ENCODE data around the gene TEKTIP1.
"Not testable (repeated sequence)": the region's sequence is repeated elsewhere in the genome, so short reads cannot be mapped to it uniquely, and the experiment has no call there.

TEKTIP1 gene

DNA sequence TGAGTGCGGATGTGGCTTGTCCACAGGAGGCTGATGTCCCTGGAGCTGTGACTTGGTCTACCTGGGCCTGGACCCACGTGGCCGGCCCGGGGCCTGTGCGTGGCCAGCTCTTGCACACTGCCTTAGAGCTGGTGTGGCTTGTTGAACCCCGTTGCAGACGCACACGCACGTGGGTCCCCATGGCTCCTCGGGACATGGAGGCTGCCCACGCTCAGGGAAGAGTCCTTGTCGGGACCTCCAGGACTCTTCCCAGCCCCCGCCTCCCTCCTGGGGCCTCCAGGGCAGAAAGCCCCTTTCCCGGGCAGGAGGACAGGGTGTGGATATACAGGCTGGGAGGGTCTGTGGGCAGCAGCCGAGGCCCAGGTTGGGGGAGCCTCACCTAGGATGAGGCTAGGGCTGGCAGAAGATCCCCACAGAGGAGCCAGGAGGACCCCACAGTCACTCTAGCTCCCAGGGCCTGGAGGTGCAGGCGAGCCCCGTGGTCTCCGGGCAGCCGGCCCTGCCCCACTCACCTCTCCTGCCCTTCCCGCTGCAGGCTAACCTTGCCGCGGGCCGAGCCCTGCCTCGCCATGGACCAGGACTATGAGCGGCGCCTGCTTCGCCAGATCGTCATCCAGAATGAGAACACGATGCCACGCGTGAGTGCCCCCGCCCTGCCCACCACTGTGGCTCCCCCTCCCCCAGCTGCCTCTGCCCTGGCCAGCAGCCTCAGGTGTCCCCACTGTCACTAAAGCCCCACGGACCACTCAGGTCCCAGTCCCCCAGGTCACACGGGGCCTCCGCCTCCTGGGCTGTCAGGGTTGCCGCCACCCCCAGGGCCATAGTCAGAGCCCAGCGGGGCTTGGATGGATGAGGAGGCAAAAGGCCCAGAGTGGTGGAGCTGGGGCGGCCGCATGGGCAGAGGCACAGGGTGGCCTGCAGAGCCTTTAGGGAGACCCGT is 16.3 kb upstream of the TEKTIP1 start:
- no peak for DNase-seq (ENCODE audit: low read depth in 4 of 4, low spot score in 1 of 4)

DNA sequence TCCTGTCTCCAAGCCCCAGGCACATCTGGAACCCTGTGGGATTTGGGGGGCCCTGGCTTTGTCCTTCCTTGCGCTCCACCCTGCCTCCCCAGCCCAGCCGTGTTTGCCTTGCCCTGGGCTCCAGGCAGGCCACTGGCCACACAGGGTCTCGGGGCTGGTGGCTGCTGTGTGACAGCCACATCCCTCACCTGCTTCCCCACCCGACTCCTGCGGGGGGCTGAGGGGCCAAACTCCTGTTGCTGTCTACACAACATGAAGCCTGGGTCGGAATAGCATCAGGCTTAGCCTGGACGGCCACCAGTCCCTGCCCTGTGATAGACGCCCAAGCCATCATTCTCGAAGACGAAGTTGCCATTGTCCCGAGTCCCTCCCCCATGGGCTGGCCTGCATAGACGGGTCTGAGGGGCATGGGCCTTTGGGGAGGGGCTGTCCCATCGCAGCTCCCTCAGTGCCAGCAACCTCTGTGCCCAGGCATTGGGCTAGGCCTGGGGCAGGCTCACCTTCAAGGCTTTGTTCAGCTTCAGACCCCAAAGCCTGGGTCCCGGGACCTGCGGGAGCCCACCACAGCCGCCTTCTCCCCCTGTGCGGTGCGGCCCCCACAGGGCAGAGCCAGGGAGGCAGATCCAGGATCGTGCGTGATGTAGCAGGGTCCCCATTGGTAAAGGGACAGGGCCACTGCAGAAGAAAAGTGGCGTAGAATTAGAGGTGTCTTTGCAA is 15.5 kb upstream of the TEKTIP1 start:
- no peak for DNase-seq (ENCODE audit: low read depth in 4 of 4, low spot score in 1 of 4)

DNA sequence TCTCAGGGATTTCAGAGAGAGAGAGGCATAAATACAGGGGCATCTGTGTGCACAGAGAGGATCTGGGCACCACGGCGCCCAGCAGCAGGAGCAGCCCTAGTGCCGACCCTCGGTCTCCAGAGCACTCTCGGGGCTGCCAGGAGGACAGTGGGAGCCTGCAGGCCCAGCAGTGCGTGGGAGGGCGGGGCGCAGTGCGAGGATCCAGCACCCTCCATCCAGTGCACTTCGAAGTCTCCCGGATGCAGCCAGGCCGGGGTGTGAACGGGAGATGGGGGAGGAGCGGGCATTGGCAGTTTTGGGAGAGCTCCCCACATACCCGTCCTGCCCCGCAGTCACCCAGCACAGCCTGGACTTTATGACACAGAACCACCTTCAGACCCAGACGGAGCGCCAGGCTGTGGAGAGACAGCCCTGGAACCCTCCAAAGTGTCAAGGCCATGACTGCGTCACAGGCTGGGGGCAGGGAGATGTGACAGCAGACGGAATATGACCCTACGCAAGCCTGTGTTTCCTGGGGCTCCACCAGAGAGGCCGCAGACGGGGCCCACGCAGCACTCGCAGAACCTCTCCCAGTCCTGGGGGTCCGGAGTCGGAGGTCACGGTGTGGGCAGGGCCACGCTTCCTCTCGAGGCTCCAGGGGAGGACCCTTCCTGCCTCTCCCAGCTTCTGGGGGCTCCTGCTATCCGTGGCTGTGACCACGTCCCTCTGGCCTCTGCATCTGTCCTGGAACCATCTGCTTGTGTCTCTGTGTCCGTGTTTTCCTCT is 14.7 kb upstream of the TEKTIP1 start:
- no peak for DNase-seq (ENCODE audit: low read depth in 4 of 4, low spot score in 1 of 4)

GRCh38 chr19:3524904-3525451 is 14.0 kb upstream of the TEKTIP1 start:
- no peak for DNase-seq (ENCODE audit: low read depth in 4 of 4, low spot score in 1 of 4)

GRCh38 chr19:3526507-3527237 is 12.3 kb upstream of the TEKTIP1 start:
- no peak for DNase-seq (ENCODE audit: low read depth in 4 of 4, low spot score in 1 of 4)

- no peak for DNase-seq (ENCODE audit: low read depth in 4 of 4, low spot score in 1 of 4)
These were observed 11.6 kb upstream of the TEKTIP1 start for GRCh38 chr19:3527238-3527910.

- DNase-seq (ENCODE audit: low read depth in 4 of 4, low spot score in 1 of 4), result no peak
These were observed 10.9 kb upstream of the TEKTIP1 start for GRCh38 chr19:3528080-3528479.

DNA sequence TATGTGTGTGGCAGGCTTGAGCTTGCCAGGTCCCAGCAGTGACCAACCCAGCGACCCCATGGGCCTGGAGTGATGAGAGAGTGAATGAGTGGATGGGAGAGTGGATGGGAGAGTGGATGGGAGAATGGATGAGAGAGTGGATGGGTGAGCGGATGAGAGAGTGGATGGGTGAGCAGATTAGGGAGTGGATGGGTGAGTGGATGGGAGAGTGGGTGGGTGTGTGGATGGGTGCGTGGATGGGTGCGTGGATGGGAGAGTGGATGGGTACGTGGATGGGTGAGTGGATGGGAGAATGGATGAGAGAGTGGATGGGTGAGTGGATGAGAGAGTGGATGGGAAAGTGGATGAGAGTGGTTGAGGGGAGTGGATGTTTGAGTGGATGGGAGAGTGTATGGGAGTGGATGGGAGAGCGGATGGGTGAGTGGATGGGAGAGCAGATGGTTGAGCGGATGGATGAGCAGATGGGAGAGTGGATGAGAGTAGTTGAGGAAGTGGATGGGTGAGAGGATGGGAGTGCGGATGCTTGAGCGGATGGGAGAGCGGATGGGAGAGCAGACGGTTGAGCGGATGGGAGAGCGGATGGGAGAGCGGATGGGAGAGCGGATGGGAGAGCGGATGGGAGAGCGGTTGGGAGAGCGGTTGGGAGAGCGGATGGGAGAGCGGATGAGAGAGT is 10.3 kb upstream of the TEKTIP1 start:
- no peak for DNase-seq (ENCODE audit: low read depth in 4 of 4, low spot score in 1 of 4)

DNA sequence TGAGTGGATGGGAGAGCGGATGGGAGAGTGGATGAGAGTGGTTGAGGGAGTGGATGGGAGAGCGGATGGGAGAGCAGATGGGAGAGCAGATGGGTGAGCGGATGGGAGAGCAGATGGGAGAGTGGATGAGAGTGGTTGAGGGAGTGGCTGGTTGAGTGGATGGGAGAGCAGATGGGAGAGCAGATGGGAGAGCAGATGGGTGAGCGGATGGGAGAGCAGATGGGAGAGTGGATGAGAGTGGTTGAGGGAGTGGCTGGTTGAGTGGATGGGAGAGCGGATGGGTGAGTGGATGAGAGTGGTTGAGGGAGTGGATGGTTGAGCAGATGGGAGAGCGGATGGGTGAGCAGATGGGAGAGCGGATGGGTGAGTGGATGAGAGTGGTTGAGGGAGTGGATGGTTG is 9.7 kb upstream of the TEKTIP1 start:
- not testable (repeated sequence) for DNase-seq (ENCODE audit: low read depth in 4 of 4, low spot score in 1 of 4)

DNA sequence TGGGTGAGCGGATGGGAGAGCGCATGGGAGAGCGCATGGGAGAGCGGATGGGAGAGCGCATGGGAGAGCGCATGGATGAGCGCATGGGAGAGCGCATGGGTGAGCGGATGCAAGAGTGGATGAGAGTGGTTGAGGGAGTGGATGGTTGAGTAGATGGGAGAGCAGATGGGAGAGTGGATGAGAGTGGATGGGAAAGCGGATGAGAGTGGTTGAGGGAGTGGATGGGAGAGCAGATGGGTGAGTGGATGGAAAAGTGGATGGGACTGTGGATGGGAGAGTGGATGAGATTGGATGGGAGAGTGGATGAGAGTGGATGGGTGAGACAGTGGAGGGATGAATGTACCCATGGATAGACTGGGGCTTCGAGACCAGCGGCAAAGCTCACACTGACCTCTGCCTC is 8.6 kb upstream of the TEKTIP1 start:
- DNase-seq (ENCODE audit: low read depth in 4 of 4, low spot score in 1 of 4), result no peak

DNA sequence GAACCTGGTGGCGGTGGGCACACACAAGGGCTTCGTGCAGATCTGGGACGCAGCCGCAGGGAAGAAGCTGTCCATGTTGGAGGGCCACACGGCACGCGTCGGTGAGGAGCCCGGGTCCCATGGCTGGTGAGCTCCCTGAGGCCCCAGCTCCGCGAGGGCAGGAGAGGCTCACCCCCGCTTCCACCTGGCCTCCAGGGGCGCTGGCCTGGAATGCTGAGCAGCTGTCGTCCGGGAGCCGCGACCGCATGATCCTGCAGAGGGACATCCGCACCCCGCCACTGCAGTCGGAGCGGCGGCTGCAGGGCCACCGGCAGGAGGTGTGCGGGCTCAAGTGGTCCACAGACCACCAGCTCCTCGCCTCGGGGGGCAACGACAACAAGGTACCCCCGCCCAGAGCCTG is 7.3 kb upstream of the TEKTIP1 start:
- DNase-seq (ENCODE audit: low read depth in 4 of 4, low spot score in 1 of 4), result no peak

DNA sequence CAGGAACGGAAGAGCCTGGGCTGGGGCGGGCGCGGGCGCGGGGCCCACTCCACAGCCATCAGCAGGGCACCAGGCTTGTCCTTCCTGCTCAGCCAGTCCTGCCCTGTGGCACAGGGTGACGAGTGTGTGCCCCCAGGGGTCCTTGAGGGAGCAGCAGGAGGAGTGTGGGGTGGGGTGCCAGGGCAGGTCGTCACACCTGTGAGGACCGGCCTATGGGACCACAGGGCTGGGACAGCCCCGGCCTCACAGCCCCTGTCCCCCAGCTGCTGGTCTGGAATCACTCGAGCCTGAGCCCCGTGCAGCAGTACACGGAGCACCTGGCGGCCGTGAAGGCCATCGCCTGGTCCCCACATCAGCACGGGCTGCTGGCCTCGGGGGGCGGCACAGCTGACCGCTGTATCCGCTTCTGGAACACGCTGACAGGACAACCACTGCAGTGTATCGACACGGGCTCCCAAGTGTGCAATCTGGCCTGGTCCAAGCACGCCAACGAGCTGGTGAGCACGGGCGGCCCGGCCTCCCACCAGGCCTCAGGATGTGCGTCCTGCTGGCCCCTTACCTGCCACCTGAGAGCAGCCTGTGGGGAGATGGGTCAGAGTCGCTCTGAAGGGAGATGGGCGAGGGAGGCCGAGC is 6.7 kb upstream of the TEKTIP1 start:
- DNase-seq (ENCODE audit: low read depth in 4 of 4, low spot score in 1 of 4), result no peak

DNA sequence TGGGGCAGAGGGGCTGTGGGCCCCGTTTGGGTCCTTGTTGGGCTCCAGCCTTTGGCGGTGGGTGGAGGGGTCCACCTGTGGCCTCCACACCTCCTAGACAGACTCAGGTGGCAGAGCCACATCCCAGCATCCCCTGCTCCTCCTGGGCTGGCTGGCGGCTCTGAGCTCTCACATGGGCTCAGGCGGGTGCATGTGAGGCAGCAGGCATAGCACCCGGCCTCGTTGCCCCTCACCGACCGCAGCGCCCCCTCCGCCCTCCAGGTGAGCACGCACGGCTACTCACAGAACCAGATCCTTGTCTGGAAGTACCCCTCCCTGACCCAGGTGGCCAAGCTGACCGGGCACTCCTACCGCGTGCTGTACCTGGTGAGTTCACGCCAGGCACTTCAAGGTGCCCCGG is 5.9 kb upstream of the TEKTIP1 start:
- no peak for DNase-seq (ENCODE audit: low read depth in 4 of 4, low spot score in 1 of 4)

- no peak for DNase-seq (ENCODE audit: low read depth in 4 of 4, low spot score in 1 of 4)
These were observed 5.3 kb upstream of the TEKTIP1 start for GRCh38 chr19:3533563-3534216.

DNA sequence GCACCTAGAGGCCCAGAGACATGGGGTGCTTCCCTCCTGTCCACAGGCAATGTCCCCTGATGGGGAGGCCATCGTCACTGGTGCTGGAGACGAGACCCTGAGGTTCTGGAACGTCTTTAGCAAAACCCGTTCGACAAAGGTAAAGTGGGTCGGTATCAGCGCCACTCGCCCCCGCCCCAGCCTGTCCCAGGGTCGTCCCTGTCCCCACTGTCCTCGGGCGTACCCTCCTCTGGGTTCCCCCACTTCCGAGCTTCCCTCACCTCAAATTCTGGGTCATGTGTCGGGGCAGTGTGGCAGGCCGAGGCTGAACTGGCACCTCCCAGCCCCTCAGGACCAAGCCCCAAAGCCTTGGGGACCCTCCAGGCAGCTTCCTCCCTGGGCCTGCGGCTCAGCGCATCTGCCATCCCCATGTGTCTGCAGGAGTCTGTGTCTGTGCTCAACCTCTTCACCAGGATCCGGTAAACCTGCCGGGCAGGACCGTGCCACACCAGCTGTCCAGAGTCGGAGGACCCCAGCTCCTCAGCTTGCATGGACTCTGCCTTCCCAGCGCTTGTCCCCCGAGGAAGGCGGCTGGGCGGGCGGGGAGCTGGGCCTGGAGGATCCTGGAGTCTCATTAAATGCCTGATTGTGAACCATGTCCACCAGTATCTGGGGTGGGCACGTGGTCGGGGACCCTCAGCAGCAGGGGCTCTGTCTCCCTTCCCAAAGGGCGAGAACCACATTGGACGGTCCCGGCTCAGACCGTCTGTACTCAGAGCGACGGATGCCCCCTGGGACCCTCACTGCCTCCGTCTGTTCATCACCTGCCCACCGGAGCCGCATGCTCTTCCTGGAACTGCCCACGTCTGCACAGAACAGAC is 4.4 kb upstream of the TEKTIP1 start:
- DNase-seq (ENCODE audit: low read depth in 4 of 4, low spot score in 1 of 4), result no peak

GRCh38 chr19:3535235-3535535 is 3.8 kb upstream of the TEKTIP1 start:
- no peak for DNase-seq (ENCODE audit: low read depth in 4 of 4, low spot score in 1 of 4)

GRCh38 chr19:3535563-3535965 is 3.4 kb upstream of the TEKTIP1 start:
- DNase-seq (ENCODE audit: low read depth in 4 of 4, low spot score in 1 of 4), result no peak

- DNase-seq (ENCODE audit: low read depth in 4 of 4, low spot score in 1 of 4), result no peak
These were observed 3.0 kb upstream of the TEKTIP1 start for GRCh38 chr19:3535981-3536380.
